RWPE2 (cell line): ENCODE results near the gene SLC15A4.

Source experiments
- ATAC-seq: fragments of 200-7000 bp; cut with Tn5 transposase; 3 replicates; pipeline ENCODE4 v1.9.1; 2021; ENCODE audit warnings: low read depth
- DNase-seq: peaks from one replicate; pipeline ENCODE4 v3.0.0-alpha.2; 2020; ENCODE audit warnings: low spot score
- H3K27ac ChIP-seq: fragments of 450-650 bp; 2 replicates; pipeline ENCODE4 v1.5.1; 2017; ENCODE audit warnings: mild to moderate bottlenecking; ENCODE audit not compliant: poor library complexity, severe bottlenecking
- H3K27me3 ChIP-seq: fragments of 250-450 bp; sonication (Bioruptor Pico); 2 replicates; pipeline ENCODE4 v1.5.1; 2021; ENCODE audit warnings: mild to moderate bottlenecking, moderate library complexity; ENCODE audit not compliant: insufficient read depth, poor library complexity, severe bottlenecking
- H3K36me3 ChIP-seq: fragments of 250-450 bp; sonication (Bioruptor Pico); 2 replicates; pipeline ENCODE4 v1.5.1; 2020; ENCODE audit warnings: low read depth, mild to moderate bottlenecking, moderate library complexity
- H3K4me1 ChIP-seq: fragments of 250-450 bp; sonication (Bioruptor Pico); 2 replicates; pipeline ENCODE4 v1.5.1; 2021; ENCODE audit warnings: mild to moderate bottlenecking, moderate library complexity; ENCODE audit not compliant: insufficient read depth, poor library complexity, severe bottlenecking
- H3K4me3 ChIP-seq: fragments of 250-450 bp; sonication (Bioruptor Pico); 2 replicates; pipeline ENCODE4 v1.5.1; 2021; ENCODE audit warnings: mild to moderate bottlenecking, moderate library complexity; ENCODE audit not compliant: severe bottlenecking
- H3K9me3 ChIP-seq: fragments of 250-450 bp; sonication (Bioruptor Pico); 2 replicates; pipeline ENCODE4 v1.5.1; 2021; ENCODE audit warnings: mild to moderate bottlenecking, moderate library complexity; ENCODE audit not compliant: severe bottlenecking
- TF ChIP-seq, protein P1 (sequence below): fragments of 450-650 bp; IDR thresholded peaks from one replicate; pipeline ENCODE4 v1.5.1; 2017; ENCODE audit warnings: mild to moderate bottlenecking, moderate library complexity; ENCODE audit not compliant: poor library complexity, severe bottlenecking

SLC15A4 gene

DNA sequence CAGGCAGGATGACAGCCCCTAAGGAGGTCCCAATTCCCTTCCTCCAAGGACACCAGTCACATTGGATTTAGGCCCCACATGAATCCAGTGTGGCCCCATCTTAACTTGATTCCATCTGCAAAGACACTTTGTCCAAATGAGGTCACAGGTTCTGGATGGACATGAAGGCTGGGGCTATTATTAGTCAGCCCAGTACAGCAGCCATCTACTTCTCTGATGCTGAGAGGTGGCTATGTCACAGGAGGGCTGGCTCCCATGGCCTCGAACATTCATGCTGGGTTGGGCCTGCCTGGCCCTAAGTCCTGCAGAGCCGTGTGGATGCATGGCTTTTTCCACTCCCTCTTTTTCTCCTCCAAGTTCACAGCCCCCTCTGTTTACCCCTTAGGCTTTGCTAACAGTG, 35.9 kb downstream of the SLC15A4 start:
- DNase-seq, result no peak
- no peak overlapping the region for H3K4me3 ChIP-seq
- no peaks in the 10 kb centered on the region for H3K9me3 ChIP-seq
- ATAC-seq, result no peak
- no peaks in the 10 kb centered on the region for H3K27me3 ChIP-seq
- H3K4me1 ChIP-seq, result no peaks in the 10 kb centered on the region
- H3K27ac ChIP-seq, result no peak overlapping the region
- H3K36me3 ChIP-seq, result peaks cover 8% of the 10 kb centered on the region; the same call in 1 of the 2 replicates
- TF ChIP-seq, protein P1, sequence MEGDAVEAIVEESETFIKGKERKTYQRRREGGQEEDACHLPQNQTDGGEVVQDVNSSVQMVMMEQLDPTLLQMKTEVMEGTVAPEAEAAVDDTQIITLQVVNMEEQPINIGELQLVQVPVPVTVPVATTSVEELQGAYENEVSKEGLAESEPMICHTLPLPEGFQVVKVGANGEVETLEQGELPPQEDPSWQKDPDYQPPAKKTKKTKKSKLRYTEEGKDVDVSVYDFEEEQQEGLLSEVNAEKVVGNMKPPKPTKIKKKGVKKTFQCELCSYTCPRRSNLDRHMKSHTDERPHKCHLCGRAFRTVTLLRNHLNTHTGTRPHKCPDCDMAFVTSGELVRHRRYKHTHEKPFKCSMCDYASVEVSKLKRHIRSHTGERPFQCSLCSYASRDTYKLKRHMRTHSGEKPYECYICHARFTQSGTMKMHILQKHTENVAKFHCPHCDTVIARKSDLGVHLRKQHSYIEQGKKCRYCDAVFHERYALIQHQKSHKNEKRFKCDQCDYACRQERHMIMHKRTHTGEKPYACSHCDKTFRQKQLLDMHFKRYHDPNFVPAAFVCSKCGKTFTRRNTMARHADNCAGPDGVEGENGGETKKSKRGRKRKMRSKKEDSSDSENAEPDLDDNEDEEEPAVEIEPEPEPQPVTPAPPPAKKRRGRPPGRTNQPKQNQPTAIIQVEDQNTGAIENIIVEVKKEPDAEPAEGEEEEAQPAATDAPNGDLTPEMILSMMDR, result no peak

DNA sequence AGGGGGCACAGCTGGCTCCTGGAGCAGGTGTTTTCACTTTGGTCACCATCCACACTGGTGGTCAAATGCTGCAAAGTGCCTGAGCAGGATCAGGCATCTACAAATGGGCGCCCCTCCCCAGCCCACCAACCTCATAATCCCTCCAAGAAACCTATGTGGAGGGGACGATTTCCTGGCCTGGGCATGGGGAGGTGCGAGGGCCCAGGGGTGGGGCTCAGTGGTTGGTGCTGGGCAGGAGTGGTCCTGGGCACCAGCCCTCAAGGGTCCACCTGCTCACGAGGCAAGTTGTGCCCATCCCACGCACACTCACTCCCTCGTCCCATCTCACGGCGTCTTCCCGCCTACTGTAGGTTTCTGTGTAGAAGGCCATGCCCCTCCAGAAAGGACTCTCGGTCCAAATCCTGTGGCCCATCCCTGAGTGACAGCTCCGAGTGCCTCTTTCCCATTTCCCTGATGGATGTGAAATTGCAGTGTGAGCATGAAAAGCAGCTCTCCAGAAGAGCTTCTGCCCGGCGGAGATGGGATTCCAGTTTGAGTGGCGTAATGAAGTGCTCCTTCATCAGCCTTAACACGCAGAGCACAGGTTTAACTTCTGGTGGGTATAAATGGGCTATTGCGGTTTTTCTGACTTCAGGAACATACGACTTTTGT, 36.9 kb downstream of the SLC15A4 start:
- H3K36me3 ChIP-seq, result peaks cover 4% of the 10 kb centered on the region; the same call in 1 of the 2 replicates
- H3K27me3 ChIP-seq, result no peaks in the 10 kb centered on the region
- DNase-seq (no peak), ATAC-seq (no peak)
- no peaks in the 10 kb centered on the region for H3K9me3 ChIP-seq
- H3K4me3 ChIP-seq, result no peak overlapping the region
- no peak overlapping the region for H3K27ac ChIP-seq
- TF ChIP-seq, protein P1, result no peak
- H3K4me1 ChIP-seq, result no peaks in the 10 kb centered on the region

DNA sequence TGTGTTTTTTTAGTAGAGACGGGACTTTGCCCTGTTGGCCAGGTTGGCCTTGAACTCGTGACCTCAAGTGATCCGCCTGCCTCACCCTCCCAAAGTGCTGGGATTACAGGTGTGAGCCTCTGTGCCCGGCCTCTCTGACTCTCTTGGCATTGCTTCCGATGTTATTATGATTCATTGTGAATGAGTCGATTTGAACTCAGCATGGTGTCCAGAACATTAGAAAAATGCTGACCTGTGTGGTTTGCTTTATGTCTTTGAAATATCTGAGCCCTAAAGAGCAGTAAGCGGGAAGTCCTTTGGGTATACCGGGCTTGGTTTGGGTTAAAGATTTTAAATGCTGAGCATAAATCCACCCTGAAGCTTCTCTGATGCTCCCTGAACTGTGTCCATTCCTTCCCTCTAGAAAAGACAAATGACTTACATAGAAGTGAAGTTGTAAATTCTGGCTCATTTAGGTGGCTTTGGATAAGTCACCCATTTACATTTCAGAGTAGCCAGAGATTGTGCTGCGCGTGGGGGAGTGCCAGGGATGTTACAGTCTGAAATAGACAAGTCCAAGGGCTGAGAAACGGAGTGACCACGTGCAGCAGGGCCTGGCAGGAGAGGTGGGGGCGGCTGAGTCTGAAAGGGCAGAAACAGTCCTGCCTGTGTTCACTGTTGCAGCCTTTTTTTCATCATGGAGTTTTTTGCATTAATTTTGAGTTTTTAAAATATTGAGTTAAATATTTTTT, 39.6 kb downstream of the SLC15A4 start:
- TF ChIP-seq, protein P1, result no peak
- ATAC-seq, result no peak
- no peaks in the 10 kb centered on the region for H3K4me1 ChIP-seq

DNA sequence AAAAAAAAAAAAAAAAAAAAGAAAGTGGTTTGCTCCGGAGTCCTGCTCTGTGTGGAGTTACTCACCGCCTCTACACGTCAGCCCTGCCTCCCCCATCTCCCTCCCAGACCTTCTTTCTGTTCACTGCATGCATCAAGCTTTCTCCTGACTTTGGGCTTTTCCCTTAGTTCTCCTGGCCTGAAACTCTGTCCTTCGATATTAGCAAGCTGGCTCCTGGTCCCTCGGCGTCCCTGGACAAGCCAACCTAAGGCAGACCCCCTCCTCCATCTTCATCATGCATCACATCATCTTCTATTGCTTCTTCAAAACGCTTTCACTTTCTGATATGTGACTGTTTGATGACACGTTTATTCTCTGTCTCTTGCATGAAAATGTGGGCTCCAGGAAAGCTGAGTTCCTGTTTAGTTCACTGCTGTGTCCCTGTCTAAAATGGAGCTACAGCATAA, 40.6 kb downstream of the SLC15A4 start:
- Histone ChIP-seq H3K9me3 (no peaks in the 10 kb centered on the region), H3K4me1 (no peaks in the 10 kb centered on the region), H3K27ac (no peak overlapping the region), H3K36me3 (no peaks in the 10 kb centered on the region), H3K27me3 (no peaks in the 10 kb centered on the region), H3K4me3 (no peak overlapping the region)
- no peak for ATAC-seq
- no peak for DNase-seq
- TF ChIP-seq, protein P1, result no peak

More for the DNA sequence above, 39.6 kb downstream of the SLC15A4 start:
- no peak overlapping the region for H3K27ac ChIP-seq
- no peak overlapping the region for H3K4me3 ChIP-seq
- H3K9me3 ChIP-seq, result no peaks in the 10 kb centered on the region
- H3K27me3 ChIP-seq, result no peaks in the 10 kb centered on the region
- H3K36me3 ChIP-seq, result no peaks in the 10 kb centered on the region
- DNase-seq, result no peak

DNA sequence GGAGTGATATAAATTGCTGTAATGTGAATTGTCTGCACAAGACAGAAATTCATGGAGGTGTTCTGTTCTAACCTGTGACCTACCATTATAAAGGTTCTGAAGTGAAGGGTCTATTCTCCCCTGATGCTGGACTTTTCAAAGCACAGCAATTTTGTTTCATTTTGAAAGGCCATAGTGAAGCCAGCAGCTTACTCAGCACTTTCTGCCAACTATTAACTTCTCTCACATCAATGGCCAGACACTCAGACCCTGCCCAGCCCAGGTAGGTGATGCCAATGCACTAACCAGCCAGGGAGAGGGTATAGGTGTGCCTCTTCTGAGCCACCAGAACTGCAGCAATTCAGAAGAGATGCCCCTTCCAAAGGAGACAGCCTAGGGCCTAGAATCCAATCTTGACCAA, 43.9 kb downstream of the SLC15A4 start:
- no peak overlapping the region for H3K4me3 ChIP-seq
- TF ChIP-seq, protein P1, result no peak
- H3K4me1 ChIP-seq, result no peaks in the 10 kb centered on the region
- no peaks in the 10 kb centered on the region for H3K27me3 ChIP-seq
- DNase-seq (no peak), ATAC-seq (no peak)
- no peaks in the 10 kb centered on the region for H3K36me3 ChIP-seq
- H3K9me3 ChIP-seq, result no peaks in the 10 kb centered on the region
- no peak overlapping the region for H3K27ac ChIP-seq
